Lung (tissue), 12 donors: Measurements from ENCODE around the gene RREB1. TPM values are rescaled to one million over a fixed set of nuclear protein-coding genes. Genes with fewer than 3 reads are reported as not detected.

Experiments
- ATAC-seq: fragments of 200-7000 bp; cut with Tn5 transposase; one replicate; pipeline ENCODE4 v1.9.1; 2020; ENCODE audit warnings: moderate number of reproducible peaks; ENCODE audit not compliant: insufficient read depth, low FRiP score
- DNase-seq, 3 donors: peaks; one replicate each; pipeline ENCODE4 v3.0.0-alpha.2; 2013 to 2017
- H3K27ac ChIP-seq, 2 donors: one replicate each; pipeline ENCODE4 v1.5.1; 2013; ENCODE audit warnings: mild to moderate bottlenecking in 2 of 2, moderate library complexity in 2 of 2, control low read depth in 1 of 2, inconsistent platforms in 1 of 2, low read depth in 1 of 2, low read length in 1 of 2
- H3K27me3 ChIP-seq, 3 donors: one replicate each; pipeline ENCODE4 v1.5.1; 2013; ENCODE audit warnings: low read length in 2 of 3; ENCODE audit not compliant: control insufficient read depth in 3 of 3, insufficient read depth in 3 of 3
- H3K36me3 ChIP-seq, 4 donors: one replicate each; pipeline ENCODE4 v1.5.1; 2013; ENCODE audit warnings: low read length in 4 of 4, mild to moderate bottlenecking in 1 of 4, moderate library complexity in 1 of 4; ENCODE audit not compliant: control insufficient read depth in 4 of 4, insufficient read depth in 4 of 4
- H3K4me1 ChIP-seq, 5 donors: one replicate each; pipeline ENCODE4 v1.5.1; 2013; ENCODE audit warnings: low read length in 5 of 5, mild to moderate bottlenecking in 2 of 5, moderate library complexity in 1 of 5; ENCODE audit not compliant: control insufficient read depth in 5 of 5, insufficient read depth in 5 of 5
- H3K4me3 ChIP-seq: one replicate; pipeline ENCODE4 v1.5.1; 2013; ENCODE audit warnings: mild to moderate bottlenecking, control low read depth, moderate library complexity
- H3K9ac ChIP-seq, 2 donors: one replicate each; pipeline ENCODE4 v1.5.1; 2013; ENCODE audit warnings: low read length in 2 of 2, control low read depth in 1 of 2; ENCODE audit not compliant: insufficient read depth in 1 of 2
- H3K9me3 ChIP-seq, 4 donors: one replicate each; pipeline ENCODE4 v1.5.1; 2013; ENCODE audit warnings: low read length in 3 of 4, mild to moderate bottlenecking in 1 of 4, moderate library complexity in 1 of 4; ENCODE audit not compliant: control insufficient read depth in 4 of 4, insufficient read depth in 3 of 4
- CTCF ChIP-seq: IDR thresholded peaks from 2 replicates; pipeline ENCODE4 v1.5.1; 2012; ENCODE audit warnings: mild to moderate bottlenecking; ENCODE audit errors: control extremely low read depth, extremely low read depth
- WGBS, 2 donors: extraction: QIAGEN DNeasy Blood & Tissue Kit; methylation state at CpG; one replicate each; pipeline ENCODE4 v1.1.7; 2013; 5-methylcytosine and 5-hydroxymethylcytosine counted together
- polyA plus RNA-seq, 2 donors: library from polyadenylated mRNA; stranded (reverse); fragments of 200-250 nt; gene quantifications; one replicate each; pipeline ENCODE4 v1.2.1, GENCODE V29; 2013
- total RNA-seq, 2 donors: library from RNA; depleted of rRNA in 1 of 2; stranded (reverse); fragments of >200 nt in 1 of 2; gene quantifications; one replicate each; pipeline ENCODE4 v1.2.1, GENCODE V29; 2014 to 2021
- donor health status: control.
- donor health status: control.
- donor health status: Bipolar disorder and iron deficiency.
- donor health status: healthy.
- donor health status: DM: yes; HTN: yes; CAD: no.

The RREB1 gene
- total and polyA plus RNA-seq, 4 donors, result 8.9 to 54.7 (median 31.1) TPM

GRCh38 chr6:7148100-7148822 lies 40.5 kb downstream of the RREB1 start:
- no peaks in the 10 kb centered on the region for H3K9me3 ChIP-seq
- H3K27me3 ChIP-seq, result no peaks in the 10 kb centered on the region
- no peaks in the 10 kb centered on the region for H3K36me3 ChIP-seq
- no peak overlapping the region for H3K4me3 ChIP-seq
- no peak overlapping the region for H3K9ac ChIP-seq
- H3K4me1 ChIP-seq, result peaks cover 18 to 64% (median 39%) of the 10 kb centered on the region in 5 donors
- ATAC-seq (no peak), DNase-seq (no peak)
- TF ChIP-seq CTCF, result no peak
- 80 to 83% methylated on average over 5 of the region's 5 CpGs for WGBS, 2 donors
- H3K27ac ChIP-seq, result peak overlapping the region in 1 of 2 donors; percentile 44

GRCh38 chr6:7150381-7151064 lies 42.8 kb downstream of the RREB1 start:
- peaks cover 21 to 48% (median 27%) of the 10 kb centered on the region in 5 donors for H3K4me1 ChIP-seq
- DNase-seq, result no peak
- WGBS, 2 donors, result 78 to 81% methylated on average over 14 of the region's 14 CpGs

GRCh38 chr6:7151381-7151780 lies 43.6 kb downstream of the RREB1 start:
- Histone ChIP-seq H3K4me3 (no peak overlapping the region), H3K36me3 (peaks cover 0 to 1% (median 0%) of the 10 kb centered on the region in 4 donors), H3K4me1 (peaks cover 17 to 48% (median 28%) of the 10 kb centered on the region in 5 donors), H3K9ac (no peak overlapping the region), H3K27me3 (no peaks in the 10 kb centered on the region), H3K9me3 (no peaks in the 10 kb centered on the region), H3K27ac (peak overlapping the region in 1 of 2 donors; percentile 3)
- no peak for DNase-seq
- ATAC-seq, result no peak
- TF ChIP-seq CTCF, result no peak
- 70 to 79% methylated on average over 2 of the region's 2 CpGs for WGBS, 2 donors

More at GRCh38 chr6:7150381-7151064, 42.8 kb downstream of the RREB1 start:
- Histone ChIP-seq H3K36me3 (peaks cover 0 to 1% (median 0%) of the 10 kb centered on the region in 4 donors), H3K27me3 (no peaks in the 10 kb centered on the region), H3K9ac (no peak overlapping the region), H3K9me3 (no peaks in the 10 kb centered on the region), H3K27ac (no peak overlapping the region), H3K4me3 (no peak overlapping the region)
- ATAC-seq, result no peak
- no peak for TF ChIP-seq CTCF
